ENCODE measurements around the gene PRDM2. TPM values are rescaled to one million over a fixed set of nuclear protein-coding genes. Genes with fewer than 3 reads are reported as not detected.
A peak's percentile ranks its signal among the peaks of the same experiment; 100 is the strongest.

PRDM2 gene
- total RNA-seq, 1 donor from 2014 or later: 44.3 TPM

- Mint-ChIP-seq H3K36me3 (ENCODE audit: insufficient read depth) (peaks cover 6% of the 10 kb centered on the region), H3K27me3 (peaks cover 4% of the 10 kb centered on the region), H3K4me1 (ENCODE audit: low read depth) (peaks cover 21% of the 10 kb centered on the region), H3K27ac (no peak overlapping the region), H3K9me3 (ENCODE audit: low read depth) (peaks cover 5% of the 10 kb centered on the region), H3K4me3 (ENCODE audit: low read depth) (no peak overlapping the region)
- no peak for DNase-seq (ENCODE audit: low spot score, unreplicated experiment)
- TF ChIP-seq CTCF (IDR thresholded peaks at IDR 0.05; ENCODE audit: unreplicated experiment): peak; percentile 32
Measured at GRCh38 chr1:13703558-13704490, 3.8 kb downstream of the PRDM2 start.

- Mint-ChIP-seq H3K9me3 (ENCODE audit: low read depth) (no peaks in the 10 kb centered on the region), H3K4me3 (ENCODE audit: low read depth) (no peak overlapping the region), H3K4me1 (ENCODE audit: low read depth) (peaks cover 22% of the 10 kb centered on the region), H3K36me3 (ENCODE audit: insufficient read depth) (no peaks in the 10 kb centered on the region), H3K27ac (no peak overlapping the region), H3K27me3 (no peaks in the 10 kb centered on the region)
- no peak for DNase-seq (ENCODE audit: low spot score, unreplicated experiment)
- no peak for TF ChIP-seq CTCF (IDR thresholded peaks at IDR 0.05; ENCODE audit: unreplicated experiment)
Measured at GRCh38 chr1:13706046-13706445, 6.1 kb downstream of the PRDM2 start.

- Mint-ChIP-seq H3K36me3 (ENCODE audit: insufficient read depth) (no peaks in the 10 kb centered on the region), H3K4me1 (ENCODE audit: low read depth) (peaks cover 17% of the 10 kb centered on the region)
- no peak for TF ChIP-seq CTCF (IDR thresholded peaks at IDR 0.05; ENCODE audit: unreplicated experiment)
Measured at GRCh38 chr1:13707164-13707563, 7.2 kb downstream of the PRDM2 start.

GRCh38 chr1:13708380-13708982 is 8.5 kb downstream of the PRDM2 start:
- TF ChIP-seq CTCF (IDR thresholded peaks at IDR 0.05; ENCODE audit: unreplicated experiment): no peak
- H3K4me1 Mint-ChIP-seq (ENCODE audit: low read depth): peaks cover 17% of the 10 kb centered on the region
- H3K27me3 Mint-ChIP-seq: no peaks in the 10 kb centered on the region
- H3K9me3 Mint-ChIP-seq (ENCODE audit: low read depth): no peaks in the 10 kb centered on the region
- no peaks in the 10 kb centered on the region for H3K36me3 Mint-ChIP-seq (ENCODE audit: insufficient read depth)
- no peak for DNase-seq (ENCODE audit: low spot score, unreplicated experiment)
- H3K4me3 Mint-ChIP-seq (ENCODE audit: low read depth): no peak overlapping the region
- peak overlapping the region; percentile 29 for H3K27ac Mint-ChIP-seq

More at GRCh38 chr1:13707164-13707563, 7.2 kb downstream of the PRDM2 start:
- DNase-seq (ENCODE audit: low spot score, unreplicated experiment): no peak
- Mint-ChIP-seq H3K27ac (no peak overlapping the region), H3K4me3 (ENCODE audit: low read depth) (no peak overlapping the region), H3K27me3 (no peaks in the 10 kb centered on the region), H3K9me3 (ENCODE audit: low read depth) (no peaks in the 10 kb centered on the region)

- no peak overlapping the region for H3K4me3 Mint-ChIP-seq (ENCODE audit: low read depth)
- H3K9me3 Mint-ChIP-seq (ENCODE audit: low read depth): no peaks in the 10 kb centered on the region
- H3K4me1 Mint-ChIP-seq (ENCODE audit: low read depth): peaks cover 17% of the 10 kb centered on the region
- DNase-seq (ENCODE audit: low spot score, unreplicated experiment): no peak
- no peaks in the 10 kb centered on the region for H3K27me3 Mint-ChIP-seq
- no peak overlapping the region for H3K27ac Mint-ChIP-seq
- H3K36me3 Mint-ChIP-seq (ENCODE audit: insufficient read depth): no peaks in the 10 kb centered on the region
- no peak for TF ChIP-seq CTCF (IDR thresholded peaks at IDR 0.05; ENCODE audit: unreplicated experiment)
Measured at GRCh38 chr1:13710086-13710485, 10.1 kb downstream of the PRDM2 start.
